Thyroid gland (tissue), 4 donors: ENCODE data around the gene NXN. TPM values are rescaled to one million over a fixed set of nuclear protein-coding genes. Genes with fewer than 3 reads are reported as not detected.

Experiments used
- DNase-seq, 2 donors: peaks; one replicate each; pipeline ENCODE4 v3.0.0-alpha.2; 2019
- H3K27ac ChIP-seq, 3 donors: fragments of 200-600 bp; sonication (generic); 1 replicate in 2 of 3; 2 replicates in 1 of 3; pipeline ENCODE4 v1.5.1; 2016 to 2019; ENCODE audit warnings: mild to moderate bottlenecking in 1 of 3, moderate library complexity in 1 of 3
- H3K27me3 ChIP-seq: fragments of 200-600 bp; sonication (generic); one replicate; pipeline ENCODE4 v1.5.1; 2019
- H3K36me3 ChIP-seq, 2 donors: fragments of 200-600 bp; sonication (generic); one replicate each; pipeline ENCODE4 v1.5.1; 2016 to 2019
- H3K4me1 ChIP-seq, 2 donors: fragments of 200-600 bp; sonication (generic); one replicate each; pipeline ENCODE4 v1.5.1; 2017 to 2019
- H3K4me3 ChIP-seq, 3 donors: fragments of 200-600 bp; sonication (generic); replicated peaks in 1 of 3; 1 replicate in 2 of 3; 2 replicates in 1 of 3; pipeline ENCODE4 v1.5.1; 2016; ENCODE audit warnings: mild to moderate bottlenecking in 1 of 3
- H3K9me3 ChIP-seq: fragments of 200-600 bp; sonication (generic); one replicate; pipeline ENCODE4 v1.5.1; 2017
- CTCF ChIP-seq, 6 experiments: fragments of 200-600 bp in 3 of 6; fragments of 450-650 bp in 3 of 6; sonication (generic) in 3 of 6; IDR thresholded peaks; one replicate each; pipeline ENCODE4 v1.5.1; 2016 to 2019; ENCODE audit warnings: antibody characterized with exemption in 6 of 6, mild to moderate bottlenecking in 2 of 6, inconsistent platforms in 1 of 6, moderate library complexity in 1 of 6
- POLR2A ChIP-seq, 2 donors: fragments of 450-650 bp; IDR thresholded peaks; one replicate each; pipeline ENCODE4 v1.6.1; 2017; ENCODE audit warnings: antibody characterized with exemption in 2 of 2, mild to moderate bottlenecking in 2 of 2, moderate library complexity in 1 of 2
- WGBS, 2 donors: methylation state at CpG; one replicate each; pipeline ENCODE4 v1.1.5; 2017; 5-methylcytosine and 5-hydroxymethylcytosine counted together
- intact Hi-C: fragments of 100-400 bp; cut with DNase I; formaldehyde crosslinking; loops from one replicate; pipeline ENCODE4 v1.15.1; 2023
- total RNA-seq, 4 donors: library from RNA; depleted of rRNA; stranded (reverse); fragments of >200 nt; gene quantifications; one replicate each; pipeline ENCODE4 v1.2.3, GENCODE V29; 2016

The NXN gene
- total RNA-seq, 4 donors from 2014 or later, result 14.5 to 18.3 (median 17.2) TPM

- TF ChIP-seq CTCF (IDR thresholded peaks at IDR 0.05), result no peak
- no peak for TF ChIP-seq POLR2A (IDR thresholded peaks at IDR 0.05)
- no peak overlapping the region for H3K4me3 ChIP-seq
- no peaks in the 10 kb centered on the region for H3K9me3 ChIP-seq
- WGBS, 2 donors, result 90 to 94% methylated on average over 5 of the region's 5 CpGs
- DNase-seq, result no peak
- no peaks in the 10 kb centered on the region for H3K27me3 ChIP-seq
- H3K36me3 ChIP-seq, result no peaks in the 10 kb centered on the region
- no peak overlapping the region for H3K27ac ChIP-seq
- H3K4me1 ChIP-seq, result peaks cover 0 to 18% of the 10 kb centered on the region in 2 donors
- intact Hi-C loops, result loop anchor here (10.0 kb wide), 1 partner anchor 68 kb away; no protein-coding TSS in a partner anchor
Measured at GRCh38 chr17:872855-873254, 106.7 kb downstream of the NXN start.

GRCh38 chr17:871751-872519 lies 107.6 kb downstream of the NXN start:
- H3K27ac ChIP-seq, result no peak overlapping the region
- no peak overlapping the region for H3K4me3 ChIP-seq
- H3K27me3 ChIP-seq, result no peaks in the 10 kb centered on the region
- H3K4me1 ChIP-seq, result peaks cover 0 to 18% of the 10 kb centered on the region in 2 donors
- intact Hi-C loops, result loop anchor here (10.0 kb wide), 1 partner anchor 67 kb away; no protein-coding TSS in a partner anchor
- WGBS, 2 donors, result 76 to 79% methylated on average over 9 of the region's 9 CpGs
- TF ChIP-seq CTCF (IDR thresholded peaks at IDR 0.05) (no peak), POLR2A (IDR thresholded peaks at IDR 0.05) (no peak)
- H3K9me3 ChIP-seq, result no peaks in the 10 kb centered on the region
- H3K36me3 ChIP-seq, result no peaks in the 10 kb centered on the region
- DNase-seq, result no peak

GRCh38 chr17:869567-870525 lies 109.7 kb downstream of the NXN start:
- H3K4me3 ChIP-seq, result no peak overlapping the region

GRCh38 chr17:869086-869485 lies 110.5 kb downstream of the NXN start:
- Histone ChIP-seq H3K4me1 (peaks cover 0 to 18% of the 10 kb centered on the region in 2 donors), H3K9me3 (no peaks in the 10 kb centered on the region), H3K4me3 (no peak overlapping the region), H3K27me3 (no peaks in the 10 kb centered on the region), H3K27ac (peak overlapping the region; percentile 26 to 56 (median 39)), H3K36me3 (no peaks in the 10 kb centered on the region)
- intact Hi-C loops, result no loop called here
- DNase-seq, result peak in 1 of 2 donors; percentile 29
- WGBS, 2 donors, result 26 to 57% methylated on average over 5 to 7 of the region's 7 CpGs
- no peak for TF ChIP-seq CTCF (IDR thresholded peaks at IDR 0.05)
- TF ChIP-seq POLR2A (IDR thresholded peaks at IDR 0.05), result no peak

More at GRCh38 chr17:869567-870525, 109.7 kb downstream of the NXN start:
- TF ChIP-seq POLR2A (IDR thresholded peaks at IDR 0.05) (no peak), CTCF (IDR thresholded peaks at IDR 0.05) (no peak)
- Histone ChIP-seq H3K27ac (peak overlapping the region in 2 of 3 donors; percentile 39 to 56), H3K4me1 (peaks cover 0 to 18% of the 10 kb centered on the region in 2 donors), H3K9me3 (no peaks in the 10 kb centered on the region), H3K36me3 (no peaks in the 10 kb centered on the region), H3K27me3 (no peaks in the 10 kb centered on the region)
- WGBS, 2 donors, result 57% methylated on average over 29 to 30 of the region's 30 CpGs
- intact Hi-C loops, result loop anchor here (10.0 kb wide), 1 partner anchor 65 kb away; no protein-coding TSS in a partner anchor
- DNase-seq, result no peak
